ENCODE results near the gene HSF2BP.

HSF2BP gene

GRCh38 chr21:43608664-43609063 lies 50.6 kb downstream of the HSF2BP start:
- TF ChIP-seq CTCF (IDR thresholded peaks at IDR 0.05) = no peak

- TF ChIP-seq CTCF (IDR thresholded peaks at IDR 0.05) = no peak
These were observed 51.1 kb downstream of the HSF2BP start for GRCh38 chr21:43608225-43608624.

GRCh38 chr21:43605320-43606215 lies 53.7 kb downstream of the HSF2BP start:
- TF ChIP-seq CTCF (IDR thresholded peaks at IDR 0.05) = no peak

GRCh38 chr21:43604505-43605204 lies 54.6 kb downstream of the HSF2BP start:
- no peak for TF ChIP-seq CTCF (IDR thresholded peaks at IDR 0.05)

- TF ChIP-seq CTCF (IDR thresholded peaks at IDR 0.05) = no peak
These were observed 55.4 kb downstream of the HSF2BP start for GRCh38 chr21:43603641-43604504.

- TF ChIP-seq CTCF (IDR thresholded peaks at IDR 0.05) = no peak
These were observed 56.1 kb downstream of the HSF2BP start for GRCh38 chr21:43603233-43603626.
